Nephron (organoid): Measurements from ENCODE around the gene TJP3.

ENCODE experiments used
- H3K27ac Mint-ChIP-seq, 3 experiments: 2 replicates each; pipeline ENCODE4 v1.8.0; 2020; ENCODE audit warnings: mixed read lengths in 3 of 3, mild to moderate bottlenecking in 2 of 3, moderate library complexity in 1 of 3
- H3K27me3 Mint-ChIP-seq: 2 replicates; pipeline ENCODE4 v1.8.0; 2021; ENCODE audit warnings: low read depth, mild to moderate bottlenecking, moderate library complexity, mixed read lengths
- H3K36me3 Mint-ChIP-seq: 2 replicates; pipeline ENCODE4 v1.8.0; 2020; ENCODE audit warnings: low read depth, mixed read lengths
- H3K4me1 Mint-ChIP-seq: 2 replicates; pipeline ENCODE4 v1.8.0; 2020; ENCODE audit warnings: mixed read lengths
- H3K4me3 Mint-ChIP-seq, 3 experiments: 2 replicates each; pipeline ENCODE4 v1.8.0; 2020; ENCODE audit warnings: mild to moderate bottlenecking in 3 of 3, mixed read lengths in 3 of 3, moderate library complexity in 2 of 3
- H3K9me3 Mint-ChIP-seq: 2 replicates; pipeline ENCODE4 v1.8.0; 2020; ENCODE audit warnings: mixed read lengths
- CTCF ChIP-seq, 3 experiments: fragments of 200-600 bp; sonication (generic); IDR thresholded peaks; one replicate each; pipeline ENCODE4 v1.5.0; 2021; ENCODE audit warnings: antibody characterized with exemption in 3 of 3; ENCODE audit not compliant: unreplicated experiment in 3 of 3

Gene TJP3

GRCh38 chr19:3678188-3678587 lies 30.0 kb upstream of the TJP3 start:
- Mint-ChIP-seq H3K4me3 (no peak overlapping the region), H3K36me3 (peaks cover 8% of the 10 kb centered on the region), H3K4me1 (peaks cover 8% of the 10 kb centered on the region), H3K9me3 (no peaks in the 10 kb centered on the region), H3K27me3 (peaks cover 4% of the 10 kb centered on the region), H3K27ac (no peak overlapping the region)
- no peak for TF ChIP-seq CTCF (IDR thresholded peaks at IDR 0.05; ENCODE audit: unreplicated experiment in 3 of 3)

- H3K27me3 Mint-ChIP-seq, result peaks cover 4% of the 10 kb centered on the region
- peaks cover 13% of the 10 kb centered on the region for H3K4me1 Mint-ChIP-seq
- H3K36me3 Mint-ChIP-seq, result peaks cover 12% of the 10 kb centered on the region
- no peak overlapping the region for H3K4me3 Mint-ChIP-seq
- TF ChIP-seq CTCF (IDR thresholded peaks at IDR 0.05; ENCODE audit: unreplicated experiment in 3 of 3), result no peak
- no peak overlapping the region for H3K27ac Mint-ChIP-seq
- H3K9me3 Mint-ChIP-seq, result no peaks in the 10 kb centered on the region
Measured at GRCh38 chr19:3679138-3679537, 29.0 kb upstream of the TJP3 start.

GRCh38 chr19:3679581-3679980 lies 28.6 kb upstream of the TJP3 start:
- peaks cover 4% of the 10 kb centered on the region for H3K27me3 Mint-ChIP-seq
- H3K4me1 Mint-ChIP-seq, result peaks cover 16% of the 10 kb centered on the region
- no peak for TF ChIP-seq CTCF (IDR thresholded peaks at IDR 0.05; ENCODE audit: unreplicated experiment in 3 of 3)
- H3K36me3 Mint-ChIP-seq, result peaks cover 15% of the 10 kb centered on the region
- no peaks in the 10 kb centered on the region for H3K9me3 Mint-ChIP-seq
- H3K27ac Mint-ChIP-seq, result no peak overlapping the region
- H3K4me3 Mint-ChIP-seq, result no peak overlapping the region

- H3K9me3 Mint-ChIP-seq, result no peaks in the 10 kb centered on the region
- TF ChIP-seq CTCF (IDR thresholded peaks at IDR 0.05; ENCODE audit: unreplicated experiment in 3 of 3), result no peak
- peaks cover 16% of the 10 kb centered on the region for H3K36me3 Mint-ChIP-seq
- H3K4me1 Mint-ChIP-seq, result peaks cover 14% of the 10 kb centered on the region
- H3K27ac Mint-ChIP-seq, result no peak overlapping the region
- H3K4me3 Mint-ChIP-seq, result no peak overlapping the region
- peaks cover 4% of the 10 kb centered on the region for H3K27me3 Mint-ChIP-seq
Measured at GRCh38 chr19:3680939-3681338, 27.2 kb upstream of the TJP3 start.

GRCh38 chr19:3682286-3682685 lies 25.9 kb upstream of the TJP3 start:
- H3K27me3 Mint-ChIP-seq, result peaks cover 4% of the 10 kb centered on the region

More at GRCh38 chr19:3682286-3682685, 25.9 kb upstream of the TJP3 start:
- Mint-ChIP-seq H3K27ac (no peak overlapping the region), H3K9me3 (no peaks in the 10 kb centered on the region), H3K4me3 (no peak overlapping the region), H3K36me3 (peaks cover 16% of the 10 kb centered on the region), H3K4me1 (peaks cover 18% of the 10 kb centered on the region)
- TF ChIP-seq CTCF (IDR thresholded peaks at IDR 0.05; ENCODE audit: unreplicated experiment in 3 of 3), result no peak
